Memory B cell (primary cell): ENCODE measurements around the gene MRPL53.

ENCODE experiments used
- ATAC-seq: fragments of 150-1000 bp; cut with Tn5 transposase; 2 replicates; pipeline ENCODE4 v1.10.0; 2021; ENCODE audit warnings: low read depth, mild to moderate bottlenecking, moderate library complexity
- DNase-seq, 2 donors: peaks; one replicate each; pipeline ENCODE4 v3.0.0; 2022; ENCODE audit warnings: low spot score in 2 of 2
- H3K27ac Mint-ChIP-seq: one replicate; pipeline ENCODE4 v1.8.0; 2022; ENCODE audit warnings: mild to moderate bottlenecking, moderate library complexity, mixed read lengths
- H3K27me3 Mint-ChIP-seq: one replicate; pipeline ENCODE4 v1.8.0; 2022; ENCODE audit warnings: mixed read lengths
- H3K36me3 Mint-ChIP-seq: one replicate; pipeline ENCODE4 v1.8.0; 2022; ENCODE audit warnings: mild to moderate bottlenecking, mixed read lengths
- H3K4me1 Mint-ChIP-seq: one replicate; pipeline ENCODE4 v1.8.0; 2022; ENCODE audit warnings: mixed read lengths
- H3K4me3 Mint-ChIP-seq: one replicate; pipeline ENCODE4 v1.8.0; 2022; ENCODE audit warnings: mild to moderate bottlenecking, moderate library complexity, mixed read lengths
- H3K9me3 Mint-ChIP-seq: one replicate; pipeline ENCODE4 v1.8.0; 2022; ENCODE audit warnings: mixed read lengths

Gene MRPL53

GRCh38 chr2:74424139-74424992, 48.1 kb downstream of the MRPL53 start:
- Mint-ChIP-seq H3K27ac (no peak overlapping the region), H3K4me3 (no peak overlapping the region), H3K27me3 (no peaks in the 10 kb centered on the region), H3K9me3 (no peaks in the 10 kb centered on the region), H3K36me3 (peaks cover 6% of the 10 kb centered on the region), H3K4me1 (peaks cover 14% of the 10 kb centered on the region)
- no peak for DNase-seq
- no peak for ATAC-seq

GRCh38 chr2:74423231-74424095, 49.0 kb downstream of the MRPL53 start:
- no peaks in the 10 kb centered on the region for H3K9me3 Mint-ChIP-seq
- H3K4me3 Mint-ChIP-seq, result peak overlapping the region; percentile 98
- DNase-seq, result no peak
- peak overlapping the region; percentile 96 for H3K27ac Mint-ChIP-seq
- H3K4me1 Mint-ChIP-seq, result peaks cover 14% of the 10 kb centered on the region
- H3K27me3 Mint-ChIP-seq, result no peaks in the 10 kb centered on the region
- no peak for ATAC-seq
- H3K36me3 Mint-ChIP-seq, result peaks cover 6% of the 10 kb centered on the region
